SJCRH30 (cell line): ENCODE measurements around the gene CDC42. TPM values are rescaled to one million over a fixed set of nuclear protein-coding genes. Genes with fewer than 3 reads are reported as not detected.

Source experiments
- DNase-seq, 2 experiments: peaks; one replicate each; pipeline ENCODE4 v3.0.0-alpha.2; 2015 to 2020
- H3K27ac ChIP-seq: fragments of 250-450 bp; sonication (Bioruptor Pico); 2 replicates; pipeline ENCODE4 v1.5.1; 2020; ENCODE audit warnings: mild to moderate bottlenecking, moderate library complexity
- H3K27me3 ChIP-seq: fragments of 250-450 bp; sonication (Bioruptor Pico); 2 replicates; pipeline ENCODE4 v1.5.1; 2020; ENCODE audit warnings: mild to moderate bottlenecking, moderate library complexity
- H3K36me3 ChIP-seq: fragments of 250-450 bp; sonication (Bioruptor Pico); 2 replicates; pipeline ENCODE4 v1.5.1; 2020; ENCODE audit warnings: mild to moderate bottlenecking, moderate library complexity
- H3K4me1 ChIP-seq: fragments of 250-450 bp; sonication (Bioruptor Pico); 2 replicates; pipeline ENCODE4 v1.5.1; 2020; ENCODE audit warnings: mild to moderate bottlenecking, moderate library complexity
- H3K4me3 ChIP-seq: fragments of 250-450 bp; sonication (Bioruptor Pico); 2 replicates; pipeline ENCODE4 v1.5.1; 2020; ENCODE audit warnings: mild to moderate bottlenecking, moderate library complexity
- H3K9me3 ChIP-seq: fragments of 250-450 bp; sonication (Bioruptor Pico); replicated peaks from 2 replicates; pipeline ENCODE4 v1.5.1; 2020; ENCODE audit warnings: mild to moderate bottlenecking, moderate library complexity
- total RNA-seq: library from RNA; depleted of rRNA; stranded (reverse); fragments of >200 nt; shearing (Covaris generic); gene quantifications from 2 replicates; pipeline ENCODE4 v1.2.3, GENCODE V29; 2014

The CDC42 gene
- total RNA-seq, 1 experiment from 2014 or later: 336 TPM

- Histone ChIP-seq H3K36me3 (no peaks in the 10 kb centered on the region), H3K9me3 (no peaks in the 10 kb centered on the region), H3K4me3 (no peak overlapping the region), H3K27me3 (no peaks in the 10 kb centered on the region), H3K4me1 (peaks cover 9% of the 10 kb centered on the region), H3K27ac (no peak overlapping the region)
- DNase-seq: peak; percentile 44 to 65
These were observed 3.9 kb upstream of the CDC42 start for GRCh38 chr1:22048351-22049192.

GRCh38 chr1:22050330-22050729 lies 2.2 kb upstream of the CDC42 start:
- H3K27ac ChIP-seq: no peak overlapping the region
- no peaks in the 10 kb centered on the region for H3K27me3 ChIP-seq
- no peaks in the 10 kb centered on the region for H3K9me3 ChIP-seq
- no peak for DNase-seq
- peaks cover 3% of the 10 kb centered on the region; the same call in 1 of the 2 replicates for H3K36me3 ChIP-seq
- no peak overlapping the region for H3K4me3 ChIP-seq
- H3K4me1 ChIP-seq: peaks cover 7% of the 10 kb centered on the region; the same call in 1 of the 2 replicates

- no peak overlapping the region; the same call in 1 of the 2 replicates for H3K4me3 ChIP-seq
- H3K27ac ChIP-seq: no peak overlapping the region
- peaks cover 10% of the 10 kb centered on the region for H3K36me3 ChIP-seq
- no peaks in the 10 kb centered on the region for H3K27me3 ChIP-seq
- peaks cover 7% of the 10 kb centered on the region; the same call in 1 of the 2 replicates for H3K4me1 ChIP-seq
- DNase-seq: no peak
- H3K9me3 ChIP-seq: no peaks in the 10 kb centered on the region
These were observed 848 bp upstream of the CDC42 start for GRCh38 chr1:22051607-22052114.

DNA sequence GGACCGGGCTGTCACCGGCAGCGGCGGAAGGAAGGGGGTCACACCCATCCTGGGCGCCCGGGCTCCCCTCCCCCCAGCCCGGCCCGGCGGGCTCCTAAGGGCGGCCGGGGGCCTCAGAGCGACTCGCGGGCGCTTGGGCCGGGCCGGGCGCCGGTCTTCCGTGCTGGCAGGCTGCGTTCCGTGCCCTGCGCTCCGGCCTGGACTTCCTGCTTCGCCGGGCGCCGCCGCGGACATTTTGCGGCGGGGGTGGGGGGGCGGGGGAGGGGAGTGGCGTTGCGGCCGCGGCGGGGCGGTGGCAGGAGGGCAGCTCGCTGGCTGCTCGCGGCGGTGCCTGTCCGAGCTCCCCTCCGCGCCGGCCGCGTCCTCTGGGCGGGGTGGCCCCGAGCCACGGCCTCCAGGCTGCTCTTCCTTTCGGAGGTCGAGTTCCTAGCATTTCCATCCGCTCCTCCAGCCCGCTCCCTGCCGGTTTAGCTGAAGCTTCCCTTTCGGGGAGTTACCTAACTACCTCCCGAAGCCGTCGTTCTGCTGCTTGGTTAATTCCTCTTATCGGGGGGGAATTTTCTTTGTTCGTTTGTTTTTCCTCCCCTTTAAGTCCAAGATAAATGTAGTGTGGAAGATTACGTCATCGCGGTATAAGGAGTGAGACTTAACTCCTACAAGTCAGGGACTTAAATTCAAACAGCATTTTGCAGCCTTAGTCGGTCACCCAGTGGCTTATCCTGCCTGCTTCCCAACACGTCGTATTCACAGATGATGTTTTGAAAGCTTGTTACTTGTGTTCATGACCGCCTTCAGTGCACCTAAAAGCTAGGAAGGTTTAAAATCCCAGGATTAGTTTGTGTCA lies 730 bp downstream of the CDC42 start:
- Histone ChIP-seq H3K27me3 (no peaks in the 10 kb centered on the region), H3K27ac (peak overlapping the region; percentile 81), H3K9me3 (no peaks in the 10 kb centered on the region), H3K36me3 (peaks cover 20% of the 10 kb centered on the region), H3K4me3 (peak overlapping the region; percentile 73), H3K4me1 (peaks cover 7% of the 10 kb centered on the region; the same call in 1 of the 2 replicates)
- DNase-seq: peak; percentile 82 to 83

DNA sequence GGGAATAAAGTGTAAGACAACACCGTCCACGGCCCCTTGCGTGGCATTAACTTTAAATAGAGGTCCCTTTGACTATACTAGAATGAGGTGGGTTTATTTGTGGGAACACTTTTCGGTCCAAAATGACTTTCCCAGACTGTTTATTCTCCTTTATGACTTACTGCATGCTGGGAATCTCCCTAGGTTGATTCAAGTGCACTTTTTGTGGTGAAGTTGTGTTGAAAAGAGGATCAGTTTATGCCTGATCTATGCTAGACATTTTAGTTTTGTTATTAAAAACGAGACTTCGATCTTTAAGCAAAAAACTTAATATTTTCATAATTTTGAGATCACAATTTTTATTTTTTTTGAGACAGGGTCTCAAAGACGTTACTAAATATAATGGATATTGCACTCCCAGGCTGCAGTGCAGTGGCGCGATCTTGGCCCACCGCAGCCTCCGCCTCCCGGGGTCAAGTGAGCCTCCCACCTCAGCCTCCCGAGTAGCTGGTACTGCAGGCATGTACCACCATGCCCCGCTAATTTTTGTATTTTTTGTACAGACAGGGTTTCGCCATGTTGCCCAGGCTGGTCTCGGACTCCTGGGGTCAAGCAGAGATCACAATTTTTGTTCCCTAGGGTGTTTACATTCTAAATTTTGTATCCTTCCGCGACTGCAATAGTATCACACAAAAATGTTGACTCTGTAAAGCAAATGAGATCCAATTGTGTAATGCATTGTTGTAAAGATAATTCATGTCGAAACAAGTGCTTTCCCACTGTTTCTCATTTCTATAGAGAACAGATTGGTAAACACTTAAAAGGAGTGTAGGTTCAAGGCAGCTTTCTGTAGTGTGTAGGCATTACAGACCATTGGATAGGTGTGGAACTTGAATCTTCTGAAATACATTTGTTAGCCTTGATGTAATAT lies 1.6 kb downstream of the CDC42 start:
- no peaks in the 10 kb centered on the region for H3K27me3 ChIP-seq
- H3K4me3 ChIP-seq: peak overlapping the region; percentile 73
- H3K4me1 ChIP-seq: peaks cover 7% of the 10 kb centered on the region; the same call in 1 of the 2 replicates
- H3K27ac ChIP-seq: peak overlapping the region; percentile 81
- no peaks in the 10 kb centered on the region for H3K9me3 ChIP-seq
- peaks cover 22% of the 10 kb centered on the region for H3K36me3 ChIP-seq
- DNase-seq: no peak

DNA sequence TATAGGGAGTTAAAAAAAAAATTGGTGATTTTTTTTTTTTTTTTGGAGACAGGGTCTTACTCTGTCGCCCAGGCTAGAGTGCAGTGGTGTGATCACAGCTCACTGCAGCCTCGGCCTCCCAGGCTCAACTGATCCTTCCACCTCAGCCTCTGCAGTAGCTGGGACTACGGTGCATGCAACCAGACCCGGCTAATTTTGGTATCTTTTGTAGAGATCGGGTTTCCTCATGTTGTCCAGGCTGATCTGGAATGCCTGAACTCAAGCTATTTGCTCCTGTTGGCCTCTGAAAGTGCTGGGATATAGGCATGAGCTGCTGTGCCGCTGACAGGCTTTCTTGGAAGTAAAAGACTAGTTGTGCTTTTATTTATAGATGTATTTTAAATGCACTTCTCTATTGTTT lies 3.0 kb downstream of the CDC42 start:
- DNase-seq: peak in 1 of 2 experiments; percentile 29
- H3K27ac ChIP-seq: no peak overlapping the region
- H3K27me3 ChIP-seq: no peaks in the 10 kb centered on the region
- peaks cover 7% of the 10 kb centered on the region; the same call in 1 of the 2 replicates for H3K4me1 ChIP-seq
- H3K36me3 ChIP-seq: peaks cover 22% of the 10 kb centered on the region
- H3K4me3 ChIP-seq: no peak overlapping the region
- no peaks in the 10 kb centered on the region for H3K9me3 ChIP-seq

GRCh38 chr1:22056043-22056442 lies 3.5 kb downstream of the CDC42 start:
- Histone ChIP-seq H3K4me1 (peaks cover 7% of the 10 kb centered on the region; the same call in 1 of the 2 replicates), H3K27me3 (no peaks in the 10 kb centered on the region), H3K36me3 (peaks cover 22% of the 10 kb centered on the region), H3K4me3 (no peak overlapping the region), H3K27ac (no peak overlapping the region), H3K9me3 (no peaks in the 10 kb centered on the region)
- no peak for DNase-seq

DNA sequence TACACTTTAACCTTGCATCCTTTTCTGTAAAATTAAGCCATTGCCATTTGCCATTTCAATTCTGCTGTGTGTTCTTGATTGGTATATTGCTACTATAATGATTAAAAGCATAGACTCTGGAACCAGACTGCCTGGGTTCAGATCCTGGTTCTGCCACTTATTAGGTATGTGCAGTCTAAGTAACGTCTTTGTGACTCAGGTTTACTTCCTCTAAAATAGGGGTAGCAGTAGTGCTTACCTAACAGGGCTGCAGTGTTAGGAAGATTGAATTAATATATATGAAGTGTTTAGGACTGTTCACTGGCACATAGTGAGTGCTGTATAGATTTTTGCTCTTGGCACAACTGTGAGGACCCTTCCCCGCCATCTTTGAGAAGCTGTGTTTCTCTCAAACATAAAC lies 4.4 kb downstream of the CDC42 start:
- H3K36me3 ChIP-seq: peaks cover 22% of the 10 kb centered on the region

DNA sequence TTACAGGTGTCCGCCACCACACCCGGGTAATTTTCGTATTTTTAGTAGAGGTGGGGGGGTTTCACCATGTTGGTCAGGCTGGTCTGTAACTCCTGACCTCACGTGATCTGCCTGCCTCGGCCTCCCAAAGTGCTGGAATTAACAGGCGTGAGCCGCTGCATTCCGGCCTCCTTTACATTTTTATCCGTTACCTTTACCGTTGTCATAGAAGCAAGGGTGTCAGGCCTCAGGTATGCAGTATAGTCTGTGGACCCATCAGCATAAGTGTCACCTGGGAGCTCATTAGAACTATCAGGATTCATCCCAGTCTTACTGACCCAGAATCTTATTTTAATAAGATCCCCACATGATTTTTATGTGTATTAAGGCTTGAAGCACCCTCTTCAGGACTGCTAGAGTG lies 5.4 kb downstream of the CDC42 start:
- no peak overlapping the region for H3K4me3 ChIP-seq
- H3K27ac ChIP-seq: no peak overlapping the region
- no peaks in the 10 kb centered on the region for H3K9me3 ChIP-seq
- H3K36me3 ChIP-seq: peaks cover 26% of the 10 kb centered on the region
- no peak for DNase-seq
- H3K27me3 ChIP-seq: no peaks in the 10 kb centered on the region
- peaks cover 7% of the 10 kb centered on the region; the same call in 1 of the 2 replicates for H3K4me1 ChIP-seq

More for the DNA sequence above, 4.4 kb downstream of the CDC42 start:
- Histone ChIP-seq H3K27ac (no peak overlapping the region), H3K4me3 (no peak overlapping the region), H3K9me3 (no peaks in the 10 kb centered on the region), H3K27me3 (no peaks in the 10 kb centered on the region), H3K4me1 (peaks cover 7% of the 10 kb centered on the region; the same call in 1 of the 2 replicates)
- DNase-seq: no peak

- H3K36me3 ChIP-seq: peaks cover 45% of the 10 kb centered on the region
- no peak overlapping the region for H3K27ac ChIP-seq
- no peak for DNase-seq
- no peaks in the 10 kb centered on the region for H3K27me3 ChIP-seq
- H3K4me3 ChIP-seq: no peak overlapping the region
- H3K4me1 ChIP-seq: no peaks in the 10 kb centered on the region
- H3K9me3 ChIP-seq: 0 out of 2 replicates have a peak, but pooled peaks cover 5% of the 10 kb centered on the region
These were observed 12.4 kb downstream of the CDC42 start for GRCh38 chr1:22064751-22065402.

GRCh38 chr1:22071511-22071910 lies 19.0 kb downstream of the CDC42 start:
- 0 out of 2 replicates have a peak, but pooled peaks cover 3% of the 10 kb centered on the region for H3K9me3 ChIP-seq
- H3K27me3 ChIP-seq: no peaks in the 10 kb centered on the region
- no peaks in the 10 kb centered on the region for H3K4me1 ChIP-seq
- peaks cover 27% of the 10 kb centered on the region for H3K36me3 ChIP-seq
- no peak for DNase-seq
- H3K4me3 ChIP-seq: no peak overlapping the region
- no peak overlapping the region for H3K27ac ChIP-seq

- Histone ChIP-seq H3K27ac (no peak overlapping the region), H3K9me3 (0 out of 2 replicates have a peak, but pooled peaks cover 3% of the 10 kb centered on the region), H3K27me3 (no peaks in the 10 kb centered on the region), H3K4me1 (peaks cover 16% of the 10 kb centered on the region), H3K36me3 (peaks cover 26% of the 10 kb centered on the region), H3K4me3 (no peak overlapping the region)
- DNase-seq: no peak
These were observed 22.3 kb downstream of the CDC42 start for GRCh38 chr1:22074803-22075202.

- Histone ChIP-seq H3K4me3 (no peak overlapping the region), H3K9me3 (no peaks in the 10 kb centered on the region), H3K4me1 (peaks cover 16% of the 10 kb centered on the region), H3K27ac (no peak overlapping the region), H3K36me3 (peaks cover 29% of the 10 kb centered on the region), H3K27me3 (no peaks in the 10 kb centered on the region)
- DNase-seq: no peak
These were observed 23.2 kb downstream of the CDC42 start for GRCh38 chr1:22075718-22076117.
